Hepatocyte (in vitro differentiated cells): ENCODE data around the gene BCKDK. TPM values are rescaled to one million over a fixed set of nuclear protein-coding genes. Genes with fewer than 3 reads are reported as not detected.

ENCODE experiments used
- DNase-seq: peaks from one replicate; pipeline ENCODE4 v3.0.0-alpha.2; 2016; ENCODE audit warnings: low spot score
- H2AFZ ChIP-seq: fragments of 200-600 bp; sonication (generic); 2 replicates; pipeline ENCODE4 v1.6.0; 2016; ENCODE audit warnings: antibody characterized with exemption, mild to moderate bottlenecking
- H3K27ac ChIP-seq: fragments of 200-600 bp; sonication (generic); 2 replicates; pipeline ENCODE4 v1.5.1; 2016; ENCODE audit warnings: mild to moderate bottlenecking
- H3K27me3 ChIP-seq: fragments of 200-600 bp; sonication (generic); 2 replicates; pipeline ENCODE4 v1.6.1; 2016
- H3K36me3 ChIP-seq: fragments of 200-600 bp; sonication (generic); replicated peaks from 2 replicates; pipeline ENCODE4 v1.5.1; 2016; ENCODE audit warnings: low read depth; ENCODE audit not compliant: insufficient read depth
- H3K4me1 ChIP-seq: fragments of 200-600 bp; sonication (generic); 2 replicates; pipeline ENCODE4 v1.5.1; 2016; ENCODE audit warnings: mild to moderate bottlenecking, moderate library complexity; ENCODE audit not compliant: insufficient read depth
- H3K4me2 ChIP-seq: fragments of 200-600 bp; sonication (generic); 2 replicates; pipeline ENCODE4 v1.6.0; 2016
- H3K4me3 ChIP-seq: fragments of 200-600 bp; sonication (generic); 2 replicates; pipeline ENCODE4 v1.5.1; 2016; ENCODE audit warnings: mild to moderate bottlenecking
- H3K79me2 ChIP-seq: fragments of 200-600 bp; sonication (generic); 2 replicates; pipeline ENCODE4 v1.6.0; 2017; ENCODE audit warnings: mild to moderate bottlenecking
- H3K9me2 ChIP-seq: fragments of 200-600 bp; sonication (generic); replicated peaks from 2 replicates; pipeline ENCODE4 v1.6.0; 2017; ENCODE audit warnings: mild to moderate bottlenecking; ENCODE audit not compliant: insufficient read depth
- H3K9me3 ChIP-seq: fragments of 200-600 bp; sonication (generic); 2 replicates; pipeline ENCODE4 v1.5.1; 2016; ENCODE audit warnings: low read depth, mild to moderate bottlenecking
- H4K20me1 ChIP-seq: fragments of 200-600 bp; sonication (generic); 2 replicates; pipeline ENCODE4 v1.6.0; 2016; ENCODE audit warnings: mild to moderate bottlenecking; ENCODE audit not compliant: insufficient read depth, poor library complexity, severe bottlenecking
- EZH2 ChIP-seq: fragments of 200-600 bp; sonication (generic); IDR thresholded peaks from 2 replicates; pipeline ENCODE4 v1.6.1; 2016; ENCODE audit warnings: antibody characterized with exemption, mild to moderate bottlenecking, borderline replicate concordance
- EZH2phosphoT487 ChIP-seq: fragments of 200-600 bp; sonication (generic); IDR thresholded peaks from one replicate; pipeline ENCODE4 v1.6.1; 2018; ENCODE audit warnings: antibody characterized with exemption, mild to moderate bottlenecking, low read depth, moderate library complexity; ENCODE audit not compliant: unreplicated experiment, severe bottlenecking
- WGBS: methylation state at CpG from one replicate; pipeline ENCODE4 v1.1.6; 2016; ENCODE audit warnings: low lambda C conversion rate; ENCODE audit errors: missing lambda C conversion rate; 5-methylcytosine and 5-hydroxymethylcytosine counted together
- polyA plus RNA-seq: library from polyadenylated mRNA; unstranded; fragments of >200 nt; fragmentation: Nextera tagmentation; extraction: Ambion mirVana; gene quantifications from 2 replicates; pipeline ENCODE4 v1.2.1, GENCODE V29; 2016
- total RNA-seq: library from RNA; depleted of rRNA; stranded (reverse); fragments of >200 nt; gene quantifications from 2 replicates; pipeline ENCODE4 v1.2.3, GENCODE V29; 2014
- TF ChIP-seq, protein P1 (sequence below): fragments of 200-600 bp; sonication (generic); IDR thresholded peaks from 2 replicates; pipeline ENCODE4 v1.5.1; 2016; ENCODE audit warnings: antibody characterized with exemption, mild to moderate bottlenecking; ENCODE audit not compliant: poor library complexity

Gene BCKDK
- total and polyA plus RNA-seq, 2 experiments from 2014 or later = 27.3 to 75.2 TPM

DNA sequence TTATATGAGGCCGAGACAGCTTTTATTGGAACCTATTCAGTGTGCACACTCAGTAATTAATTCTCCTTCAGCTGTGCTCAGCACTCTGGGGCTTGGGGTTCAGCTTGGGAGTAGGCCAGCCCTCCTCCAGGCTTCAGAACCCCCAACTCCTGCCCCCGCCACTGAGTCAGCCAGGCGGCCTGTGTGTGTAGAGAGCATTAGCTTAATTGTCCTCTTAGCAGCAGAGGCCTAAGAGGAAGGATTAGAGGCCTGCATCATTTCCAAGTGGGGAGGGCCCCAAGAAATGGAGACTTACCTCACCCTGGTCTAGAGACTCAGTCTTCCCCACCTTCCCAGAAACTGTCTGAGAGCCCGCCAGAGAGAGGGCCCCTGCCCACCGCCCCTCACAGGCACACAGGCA lies 20.2 kb upstream of the BCKDK start:
- no peak overlapping the region for H3K27ac ChIP-seq
- no peak overlapping the region for H2AFZ ChIP-seq
- no peak overlapping the region for H3K4me3 ChIP-seq
- H3K9me3 ChIP-seq = no peaks in the 10 kb centered on the region
- no peaks in the 10 kb centered on the region for H3K4me1 ChIP-seq
- H3K4me2 ChIP-seq = no peak overlapping the region
- H3K9me2 ChIP-seq = no peaks in the 10 kb centered on the region
- H4K20me1 ChIP-seq = no peaks in the 10 kb centered on the region
- WGBS = 88% methylated on average over 5 of the region's 5 CpGs
- H3K79me2 ChIP-seq = peaks cover 8% of the 10 kb centered on the region
- DNase-seq = no peak
- no peaks in the 10 kb centered on the region for H3K36me3 ChIP-seq
- H3K27me3 ChIP-seq = no peaks in the 10 kb centered on the region
- TF ChIP-seq EZH2 (no peak), EZH2phosphoT487 (no peak)
- TF ChIP-seq, protein P1, sequence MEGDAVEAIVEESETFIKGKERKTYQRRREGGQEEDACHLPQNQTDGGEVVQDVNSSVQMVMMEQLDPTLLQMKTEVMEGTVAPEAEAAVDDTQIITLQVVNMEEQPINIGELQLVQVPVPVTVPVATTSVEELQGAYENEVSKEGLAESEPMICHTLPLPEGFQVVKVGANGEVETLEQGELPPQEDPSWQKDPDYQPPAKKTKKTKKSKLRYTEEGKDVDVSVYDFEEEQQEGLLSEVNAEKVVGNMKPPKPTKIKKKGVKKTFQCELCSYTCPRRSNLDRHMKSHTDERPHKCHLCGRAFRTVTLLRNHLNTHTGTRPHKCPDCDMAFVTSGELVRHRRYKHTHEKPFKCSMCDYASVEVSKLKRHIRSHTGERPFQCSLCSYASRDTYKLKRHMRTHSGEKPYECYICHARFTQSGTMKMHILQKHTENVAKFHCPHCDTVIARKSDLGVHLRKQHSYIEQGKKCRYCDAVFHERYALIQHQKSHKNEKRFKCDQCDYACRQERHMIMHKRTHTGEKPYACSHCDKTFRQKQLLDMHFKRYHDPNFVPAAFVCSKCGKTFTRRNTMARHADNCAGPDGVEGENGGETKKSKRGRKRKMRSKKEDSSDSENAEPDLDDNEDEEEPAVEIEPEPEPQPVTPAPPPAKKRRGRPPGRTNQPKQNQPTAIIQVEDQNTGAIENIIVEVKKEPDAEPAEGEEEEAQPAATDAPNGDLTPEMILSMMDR = no peak

DNA sequence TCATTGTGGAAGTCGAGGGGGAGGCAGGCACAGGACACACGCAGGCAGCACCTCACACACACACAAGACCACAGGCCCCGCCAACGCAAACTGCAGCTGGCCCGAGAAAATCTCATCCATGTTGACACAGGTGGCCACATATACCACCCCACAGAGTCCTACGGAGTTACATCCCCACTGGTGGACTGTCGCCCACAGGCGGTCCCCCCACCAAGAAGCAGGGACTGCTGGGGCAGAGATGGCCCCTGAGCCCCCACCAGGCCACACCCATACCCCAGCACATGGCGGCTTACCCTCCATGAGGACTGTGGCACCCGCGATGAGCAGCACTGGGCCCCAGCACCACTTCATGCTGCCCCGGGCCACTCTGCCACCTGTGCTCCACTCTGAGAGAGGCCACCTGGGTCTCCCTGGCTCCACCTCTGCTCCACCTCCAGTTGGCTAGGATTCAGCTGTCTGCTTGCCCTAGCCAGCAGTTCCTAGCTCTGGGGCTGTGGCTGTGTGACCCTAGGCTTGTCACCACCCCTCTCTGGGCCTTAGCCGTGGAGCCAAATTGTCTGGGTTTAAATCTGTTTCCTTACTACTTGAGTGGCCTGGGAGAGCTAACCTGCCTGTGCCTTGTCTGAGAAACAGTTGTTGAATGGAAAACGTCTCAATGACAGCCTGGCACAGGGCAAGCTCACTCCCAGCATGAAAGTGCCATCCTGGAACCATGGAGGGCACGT lies 19.6 kb upstream of the BCKDK start, which contains the start of gene PRSS53:
Gene PRSS53, minus strand, starts transcription at position 485 of the 725 bp plus-strand sequence. Its CDS starts 134 bp downstream, at position 351.
- TF ChIP-seq, protein P1 = no peak
- TF ChIP-seq EZH2phosphoT487 = no peak
- no peak for TF ChIP-seq EZH2

DNA sequence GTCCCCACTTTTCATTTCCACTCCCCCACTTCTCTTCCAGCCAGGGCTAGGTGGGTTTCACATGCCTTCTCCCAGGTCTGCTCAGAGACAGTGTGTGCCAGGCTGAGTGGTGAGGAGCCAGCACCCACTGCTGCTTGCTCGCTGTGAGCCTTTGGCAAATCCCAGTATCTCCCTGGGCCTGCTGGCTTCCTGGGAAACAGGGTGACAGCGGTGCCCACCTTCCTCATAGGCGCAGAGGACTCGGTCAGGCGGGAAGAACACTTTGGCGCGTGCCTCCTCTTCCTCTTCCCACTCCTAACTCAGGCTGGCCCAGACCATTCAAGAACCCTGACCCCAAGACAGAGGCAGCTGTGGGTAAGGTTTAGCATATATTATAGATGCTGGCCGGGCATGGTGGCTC lies 19.0 kb upstream of the BCKDK start:
- Histone ChIP-seq H3K27ac (no peak overlapping the region), H3K36me3 (no peaks in the 10 kb centered on the region), H3K4me1 (no peaks in the 10 kb centered on the region), H3K79me2 (peaks cover 14% of the 10 kb centered on the region), H2AFZ (no peak overlapping the region), H4K20me1 (no peaks in the 10 kb centered on the region), H3K4me2 (no peak overlapping the region), H3K9me2 (no peaks in the 10 kb centered on the region), H3K27me3 (no peaks in the 10 kb centered on the region), H3K9me3 (no peaks in the 10 kb centered on the region), H3K4me3 (no peak overlapping the region)
- TF ChIP-seq, protein P1 = no peak
- no peak for TF ChIP-seq EZH2
- TF ChIP-seq EZH2phosphoT487 = no peak
- no peak for DNase-seq
- 97% methylated on average over 8 of the region's 8 CpGs for WGBS

More for the DNA sequence above, 19.6 kb upstream of the BCKDK start, which contains the start of gene PRSS53:
- H3K4me3 ChIP-seq = no peak within 1 kb of the TSS
- no peaks in the 10 kb centered on the region for H3K9me3 ChIP-seq
- DNase-seq = no peak
- no peaks in the 10 kb centered on the region for H3K4me1 ChIP-seq
- WGBS = 88% methylated on average over 15 of the region's 15 CpGs
- H3K9me2 ChIP-seq = no peaks in the 10 kb centered on the region
- no peaks in the 10 kb centered on the region for H4K20me1 ChIP-seq
- no peaks in the 10 kb centered on the region for H3K27me3 ChIP-seq
- no peak within 1 kb of the TSS for H3K27ac ChIP-seq
- H3K4me2 ChIP-seq = no peak within 1 kb of the TSS
- no peaks in the 10 kb centered on the region for H3K36me3 ChIP-seq
- no peak within 1 kb of the TSS for H2AFZ ChIP-seq
- peaks cover 12% of the 10 kb centered on the region for H3K79me2 ChIP-seq
